Non-pigmented ciliary epithelial cell (primary cell): ENCODE data around the gene RNASE1.

Experiments used
- DNase-seq: peaks from one replicate; pipeline ENCODE4 v3.0.0-alpha.2; 2010; ENCODE audit warnings: low read depth

RNASE1 gene

GRCh38 chr14:20807304-20808161 is 4.9 kb upstream of the RNASE1 start:
- DNase-seq = no peak

- DNase-seq = no peak
Observed at GRCh38 chr14:20805485-20805884, 2.8 kb upstream of the RNASE1 start.

GRCh38 chr14:20803223-20803622 is 579 bp upstream of the RNASE1 start:
- DNase-seq = no peak

- no peak for DNase-seq
Observed at GRCh38 chr14:20801726-20802125, 918 bp downstream of the RNASE1 start.

GRCh38 chr14:20799892-20800544 is 2.6 kb downstream of the RNASE1 start:
- no peak for DNase-seq

GRCh38 chr14:20799456-20799891 is 3.2 kb downstream of the RNASE1 start:
- no peak for DNase-seq

- DNase-seq = no peak
Observed at GRCh38 chr14:20798932-20799331, 3.7 kb downstream of the RNASE1 start.

GRCh38 chr14:20798318-20798717 is 4.3 kb downstream of the RNASE1 start:
- no peak for DNase-seq

GRCh38 chr14:20797164-20797563 is 5.5 kb downstream of the RNASE1 start:
- DNase-seq = no peak

GRCh38 chr14:20794644-20795369 is 7.8 kb downstream of the RNASE1 start:
- DNase-seq = no peak

- DNase-seq = no peak
Observed at GRCh38 chr14:20792556-20792955, 10.1 kb downstream of the RNASE1 start.

GRCh38 chr14:20791597-20791996 is 11.0 kb downstream of the RNASE1 start:
- DNase-seq = no peak

GRCh38 chr14:20791187-20791586 is 11.5 kb downstream of the RNASE1 start:
- no peak for DNase-seq

- no peak for DNase-seq
Observed at GRCh38 chr14:20790464-20791116, 12.1 kb downstream of the RNASE1 start.

- DNase-seq = no peak
Observed at GRCh38 chr14:20789230-20789813, 13.3 kb downstream of the RNASE1 start.

GRCh38 chr14:20787025-20787424 is 15.6 kb downstream of the RNASE1 start:
- DNase-seq = no peak

GRCh38 chr14:20782280-20782890 is 20.3 kb downstream of the RNASE1 start:
- DNase-seq = no peak

- DNase-seq = no peak
Observed at GRCh38 chr14:20781803-20782202, 20.8 kb downstream of the RNASE1 start.

GRCh38 chr14:20775901-20776300 is 26.7 kb downstream of the RNASE1 start:
- no peak for DNase-seq

GRCh38 chr14:20775043-20775442 is 27.6 kb downstream of the RNASE1 start:
- no peak for DNase-seq

- no peak for DNase-seq
Observed at GRCh38 chr14:20774258-20774824, 28.3 kb downstream of the RNASE1 start.
